HCT116 (cell line): ENCODE results near the gene TPPP3.

Experiments used
- EZH2 ChIP-seq: fragments of 200-600 bp; sonication (generic); IDR thresholded peaks from 2 replicates; pipeline ENCODE4 v1.6.1; 2017; ENCODE audit warnings: antibody characterized with exemption, mixed run types
- EZH2phosphoT487 ChIP-seq: fragments of 200-600 bp; IDR thresholded peaks from 2 replicates; pipeline ENCODE4 v1.6.1; 2018; ENCODE audit warnings: antibody characterized with exemption, borderline replicate concordance
- JUND ChIP-seq: IDR thresholded peaks from 2 replicates; pipeline ENCODE4 v1.6.1; 2012
- POLR2A ChIP-seq: IDR thresholded peaks from 2 replicates; pipeline ENCODE4 v1.7.0; 2011; ENCODE audit warnings: borderline replicate concordance; ENCODE audit not compliant: insufficient read depth, insufficient read length; ENCODE audit errors: extremely low read depth
- POLR2AphosphoS5 ChIP-seq: IDR thresholded peaks from 2 replicates; pipeline ENCODE4 v1.6.1; 2011; ENCODE audit warnings: mild to moderate bottlenecking, low read depth, low read length, moderate library complexity
- RAD21 ChIP-seq: IDR thresholded peaks from 2 replicates; pipeline ENCODE4 v1.6.1; 2012; ENCODE audit warnings: low read depth, mild to moderate bottlenecking
- TF ChIP-seq, protein P1 (sequence below), 3 experiments: fragments of 200-600 bp in 1 of 3; sonication (generic) in 1 of 3; IDR thresholded peaks in 2 of 3; conservative IDR thresholded peaks in 1 of 3; 2 replicates each; pipeline ENCODE4 v1.5.1; 2012 to 2017; ENCODE audit warnings: low read depth in 2 of 3, low read length in 2 of 3, antibody characterized with exemption in 1 of 3, borderline replicate concordance in 1 of 3, control low read depth in 1 of 3, mild to moderate bottlenecking in 1 of 3, mixed read lengths in 1 of 3, mixed run types in 1 of 3, moderate library complexity in 1 of 3; ENCODE audit not compliant: insufficient read depth in 1 of 3

DNA sequence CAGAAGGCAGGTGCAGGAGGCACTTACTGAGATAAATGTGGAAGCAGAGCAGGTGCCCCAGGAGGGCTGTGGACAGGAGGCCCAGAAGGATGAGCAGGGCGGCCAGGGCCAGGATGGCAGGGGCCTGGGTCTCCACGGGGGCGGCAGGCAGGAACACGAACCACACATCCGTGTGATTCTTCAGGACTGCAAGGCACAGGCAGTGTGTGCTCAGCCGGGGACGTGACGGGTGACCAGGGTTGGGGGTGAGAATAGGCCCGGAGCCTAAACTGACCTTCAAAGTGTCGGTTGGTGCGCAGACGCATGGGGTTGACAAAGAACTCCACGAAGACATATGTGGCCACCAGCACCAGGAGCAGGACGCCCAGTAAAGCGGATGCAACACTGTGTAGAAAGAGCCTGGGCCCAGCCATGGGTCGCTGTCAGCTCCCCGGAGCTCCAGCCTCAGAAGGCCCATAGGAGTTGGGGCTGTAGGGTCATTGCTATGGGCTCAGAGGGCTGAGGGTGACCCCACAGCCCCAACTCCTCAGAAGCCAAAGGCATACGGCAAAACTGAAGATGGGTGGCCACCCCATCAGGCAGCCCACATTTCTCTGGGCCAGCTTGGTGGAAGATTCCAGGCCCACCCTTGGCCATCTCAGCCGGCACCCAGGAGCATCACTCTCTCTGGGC is 5.4 kb upstream of the TPPP3 start:
- TF ChIP-seq EZH2phosphoT487 (no peak), EZH2 (no peak), RAD21 (no peak), JUND (no peak), POLR2AphosphoS5 (no peak), POLR2A (no peak)
- TF ChIP-seq, protein P1, sequence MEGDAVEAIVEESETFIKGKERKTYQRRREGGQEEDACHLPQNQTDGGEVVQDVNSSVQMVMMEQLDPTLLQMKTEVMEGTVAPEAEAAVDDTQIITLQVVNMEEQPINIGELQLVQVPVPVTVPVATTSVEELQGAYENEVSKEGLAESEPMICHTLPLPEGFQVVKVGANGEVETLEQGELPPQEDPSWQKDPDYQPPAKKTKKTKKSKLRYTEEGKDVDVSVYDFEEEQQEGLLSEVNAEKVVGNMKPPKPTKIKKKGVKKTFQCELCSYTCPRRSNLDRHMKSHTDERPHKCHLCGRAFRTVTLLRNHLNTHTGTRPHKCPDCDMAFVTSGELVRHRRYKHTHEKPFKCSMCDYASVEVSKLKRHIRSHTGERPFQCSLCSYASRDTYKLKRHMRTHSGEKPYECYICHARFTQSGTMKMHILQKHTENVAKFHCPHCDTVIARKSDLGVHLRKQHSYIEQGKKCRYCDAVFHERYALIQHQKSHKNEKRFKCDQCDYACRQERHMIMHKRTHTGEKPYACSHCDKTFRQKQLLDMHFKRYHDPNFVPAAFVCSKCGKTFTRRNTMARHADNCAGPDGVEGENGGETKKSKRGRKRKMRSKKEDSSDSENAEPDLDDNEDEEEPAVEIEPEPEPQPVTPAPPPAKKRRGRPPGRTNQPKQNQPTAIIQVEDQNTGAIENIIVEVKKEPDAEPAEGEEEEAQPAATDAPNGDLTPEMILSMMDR (IDR thresholded peaks at IDR 0.05 in 2 of 3, conservative IDR thresholded peaks at IDR 0.05 in 1 of 3; ENCODE audit: borderline replicate concordance in 1 of 3, insufficient read depth in 1 of 3, low read depth in 2 of 3, low read length in 2 of 3) = no peak
